Stimulated activated naive CD8-positive, alpha-beta T cell treated with anti-CD3 and anti-CD28 coated beads, Interleukin-15, Interleukin-2, amounts not matched to agents 100 ng/mL and 50 ng/mL, for 24 hours (primary cell): ENCODE measurements around the gene EFNA4.

Source experiments
- H3K27ac Mint-ChIP-seq: one replicate; pipeline ENCODE4 v1.8.0; 2021; ENCODE audit warnings: mild to moderate bottlenecking, mixed read lengths
- H3K27me3 Mint-ChIP-seq: one replicate; pipeline ENCODE4 v1.8.0; 2021; ENCODE audit warnings: mixed read lengths
- H3K36me3 Mint-ChIP-seq: one replicate; pipeline ENCODE4 v1.8.0; 2021; ENCODE audit warnings: low read depth, mixed read lengths
- H3K4me1 Mint-ChIP-seq: one replicate; pipeline ENCODE4 v1.8.0; 2021; ENCODE audit warnings: low read depth, mixed read lengths
- H3K4me3 Mint-ChIP-seq: one replicate; pipeline ENCODE4 v1.8.0; 2021; ENCODE audit warnings: mild to moderate bottlenecking, mixed read lengths
- H3K9me3 Mint-ChIP-seq: one replicate; pipeline ENCODE4 v1.8.0; 2021; ENCODE audit warnings: mixed read lengths

Gene EFNA4

GRCh38 chr1:155026154-155026553, 37.4 kb upstream of the EFNA4 start:
- Mint-ChIP-seq H3K4me3 (no peak overlapping the region), H3K36me3 (no peaks in the 10 kb centered on the region), H3K4me1 (no peaks in the 10 kb centered on the region)

GRCh38 chr1:155026588-155026987, 37.0 kb upstream of the EFNA4 start:
- Mint-ChIP-seq H3K9me3 (no peaks in the 10 kb centered on the region), H3K36me3 (no peaks in the 10 kb centered on the region), H3K27me3 (no peaks in the 10 kb centered on the region), H3K4me1 (no peaks in the 10 kb centered on the region), H3K4me3 (no peak overlapping the region), H3K27ac (no peak overlapping the region)

More at GRCh38 chr1:155026154-155026553, 37.4 kb upstream of the EFNA4 start:
- H3K27ac Mint-ChIP-seq = no peak overlapping the region
- H3K27me3 Mint-ChIP-seq = no peaks in the 10 kb centered on the region
- H3K9me3 Mint-ChIP-seq = no peaks in the 10 kb centered on the region

- no peaks in the 10 kb centered on the region for H3K4me1 Mint-ChIP-seq
- no peak overlapping the region for H3K27ac Mint-ChIP-seq
- no peak overlapping the region for H3K4me3 Mint-ChIP-seq
- H3K36me3 Mint-ChIP-seq = no peaks in the 10 kb centered on the region
- H3K9me3 Mint-ChIP-seq = no peaks in the 10 kb centered on the region
- no peaks in the 10 kb centered on the region for H3K27me3 Mint-ChIP-seq
These were observed 33.9 kb upstream of the EFNA4 start for GRCh38 chr1:155029513-155030242.

- H3K4me1 Mint-ChIP-seq = no peaks in the 10 kb centered on the region
- no peaks in the 10 kb centered on the region for H3K9me3 Mint-ChIP-seq
- no peaks in the 10 kb centered on the region for H3K27me3 Mint-ChIP-seq
- no peak overlapping the region for H3K27ac Mint-ChIP-seq
- no peaks in the 10 kb centered on the region for H3K36me3 Mint-ChIP-seq
- no peak overlapping the region for H3K4me3 Mint-ChIP-seq
These were observed 33.2 kb upstream of the EFNA4 start for GRCh38 chr1:155030243-155030795.

GRCh38 chr1:155030899-155031298, 32.6 kb upstream of the EFNA4 start:
- Mint-ChIP-seq H3K27ac (no peak overlapping the region), H3K36me3 (no peaks in the 10 kb centered on the region), H3K4me3 (no peak overlapping the region), H3K4me1 (no peaks in the 10 kb centered on the region), H3K9me3 (no peaks in the 10 kb centered on the region), H3K27me3 (no peaks in the 10 kb centered on the region)

GRCh38 chr1:155032886-155033285, 30.7 kb upstream of the EFNA4 start:
- no peaks in the 10 kb centered on the region for H3K9me3 Mint-ChIP-seq
- H3K4me1 Mint-ChIP-seq = no peaks in the 10 kb centered on the region
- H3K36me3 Mint-ChIP-seq = no peaks in the 10 kb centered on the region
- H3K4me3 Mint-ChIP-seq = no peak overlapping the region
- H3K27me3 Mint-ChIP-seq = no peaks in the 10 kb centered on the region
- no peak overlapping the region for H3K27ac Mint-ChIP-seq

- H3K27me3 Mint-ChIP-seq = no peaks in the 10 kb centered on the region
- no peak within 1 kb of the TSS for H3K4me3 Mint-ChIP-seq
- H3K27ac Mint-ChIP-seq = no peak within 1 kb of the TSS
- H3K4me1 Mint-ChIP-seq = no peaks in the 10 kb centered on the region
- H3K36me3 Mint-ChIP-seq = no peaks in the 10 kb centered on the region
- no peaks in the 10 kb centered on the region for H3K9me3 Mint-ChIP-seq
These were observed 30.0 kb upstream of the EFNA4 start, which contains the start of the genes DCST1 and DCST2 for GRCh38 chr1:155033524-155033923. DCST1 (plus strand) TSS chr1:155033824; CDS start chr1:155034037, 213 bp downstream. DCST2 (minus strand) TSS chr1:155033781; CDS start chr1:155033701, 80 bp downstream.

GRCh38 chr1:155034318-155035208, 29.0 kb upstream of the EFNA4 start:
- no peaks in the 10 kb centered on the region for H3K36me3 Mint-ChIP-seq
- no peaks in the 10 kb centered on the region for H3K4me1 Mint-ChIP-seq
- no peak overlapping the region for H3K27ac Mint-ChIP-seq
- no peak overlapping the region for H3K4me3 Mint-ChIP-seq
- no peaks in the 10 kb centered on the region for H3K9me3 Mint-ChIP-seq
- peaks cover 5% of the 10 kb centered on the region for H3K27me3 Mint-ChIP-seq

- Mint-ChIP-seq H3K36me3 (no peaks in the 10 kb centered on the region), H3K9me3 (no peaks in the 10 kb centered on the region), H3K27me3 (peaks cover 5% of the 10 kb centered on the region), H3K4me1 (no peaks in the 10 kb centered on the region), H3K4me3 (no peak overlapping the region), H3K27ac (no peak overlapping the region)
These were observed 27.6 kb upstream of the EFNA4 start for GRCh38 chr1:155035936-155036335.

- Mint-ChIP-seq H3K9me3 (no peaks in the 10 kb centered on the region), H3K4me3 (no peak overlapping the region), H3K36me3 (no peaks in the 10 kb centered on the region), H3K27ac (no peak overlapping the region), H3K4me1 (no peaks in the 10 kb centered on the region), H3K27me3 (peaks cover 5% of the 10 kb centered on the region)
These were observed 26.5 kb upstream of the EFNA4 start for GRCh38 chr1:155037043-155037442.

GRCh38 chr1:155037851-155038441, 25.6 kb upstream of the EFNA4 start:
- peaks cover 5% of the 10 kb centered on the region for H3K27me3 Mint-ChIP-seq
- H3K27ac Mint-ChIP-seq = no peak overlapping the region
- no peak overlapping the region for H3K4me3 Mint-ChIP-seq
- no peaks in the 10 kb centered on the region for H3K4me1 Mint-ChIP-seq
- H3K36me3 Mint-ChIP-seq = no peaks in the 10 kb centered on the region
- H3K9me3 Mint-ChIP-seq = no peaks in the 10 kb centered on the region

GRCh38 chr1:155038602-155039307, 24.8 kb upstream of the EFNA4 start:
- no peak overlapping the region for H3K27ac Mint-ChIP-seq
- H3K36me3 Mint-ChIP-seq = no peaks in the 10 kb centered on the region
- no peaks in the 10 kb centered on the region for H3K9me3 Mint-ChIP-seq
- H3K27me3 Mint-ChIP-seq = peaks cover 5% of the 10 kb centered on the region
- no peak overlapping the region for H3K4me3 Mint-ChIP-seq
- no peaks in the 10 kb centered on the region for H3K4me1 Mint-ChIP-seq

- Mint-ChIP-seq H3K27me3 (peaks cover 5% of the 10 kb centered on the region), H3K27ac (no peak overlapping the region), H3K36me3 (no peaks in the 10 kb centered on the region), H3K4me1 (no peaks in the 10 kb centered on the region), H3K9me3 (no peaks in the 10 kb centered on the region), H3K4me3 (no peak overlapping the region)
These were observed 24.3 kb upstream of the EFNA4 start for GRCh38 chr1:155039308-155039669.

GRCh38 chr1:155040358-155041093, 23.0 kb upstream of the EFNA4 start:
- H3K9me3 Mint-ChIP-seq = no peaks in the 10 kb centered on the region
- H3K4me1 Mint-ChIP-seq = peaks cover 8% of the 10 kb centered on the region
- no peaks in the 10 kb centered on the region for H3K36me3 Mint-ChIP-seq
- H3K4me3 Mint-ChIP-seq = no peak overlapping the region
- H3K27me3 Mint-ChIP-seq = peaks cover 5% of the 10 kb centered on the region
- no peak overlapping the region for H3K27ac Mint-ChIP-seq
